ENCODE results near the gene NOTCH2.

- TF ChIP-seq, protein P1, sequence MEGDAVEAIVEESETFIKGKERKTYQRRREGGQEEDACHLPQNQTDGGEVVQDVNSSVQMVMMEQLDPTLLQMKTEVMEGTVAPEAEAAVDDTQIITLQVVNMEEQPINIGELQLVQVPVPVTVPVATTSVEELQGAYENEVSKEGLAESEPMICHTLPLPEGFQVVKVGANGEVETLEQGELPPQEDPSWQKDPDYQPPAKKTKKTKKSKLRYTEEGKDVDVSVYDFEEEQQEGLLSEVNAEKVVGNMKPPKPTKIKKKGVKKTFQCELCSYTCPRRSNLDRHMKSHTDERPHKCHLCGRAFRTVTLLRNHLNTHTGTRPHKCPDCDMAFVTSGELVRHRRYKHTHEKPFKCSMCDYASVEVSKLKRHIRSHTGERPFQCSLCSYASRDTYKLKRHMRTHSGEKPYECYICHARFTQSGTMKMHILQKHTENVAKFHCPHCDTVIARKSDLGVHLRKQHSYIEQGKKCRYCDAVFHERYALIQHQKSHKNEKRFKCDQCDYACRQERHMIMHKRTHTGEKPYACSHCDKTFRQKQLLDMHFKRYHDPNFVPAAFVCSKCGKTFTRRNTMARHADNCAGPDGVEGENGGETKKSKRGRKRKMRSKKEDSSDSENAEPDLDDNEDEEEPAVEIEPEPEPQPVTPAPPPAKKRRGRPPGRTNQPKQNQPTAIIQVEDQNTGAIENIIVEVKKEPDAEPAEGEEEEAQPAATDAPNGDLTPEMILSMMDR (IDR thresholded peaks at IDR 0.05): no peak
- TF ChIP-seq POLR2A (IDR thresholded peaks at IDR 0.05): no peak
- TF ChIP-seq EP300 (IDR thresholded peaks at IDR 0.05): no peak
- TF ChIP-seq POLR2AphosphoS5 (IDR thresholded peaks at IDR 0.05): no peak
Observed at GRCh38 chr1:119915517-119915916, 153.9 kb downstream of the NOTCH2 start.
